IMR-90 (cell line): Measurements from ENCODE around the gene COL1A1. TPM values are rescaled to one million over a fixed set of nuclear protein-coding genes. Genes with fewer than 3 reads are reported as not detected.

Experiments used
- BHLHE40 ChIP-seq: fragments of 150-350 bp; IDR thresholded peaks from 2 replicates; pipeline ENCODE4 v1.6.1; 2016; ENCODE audit warnings: mild to moderate bottlenecking, low read depth, low read length
- MAZ ChIP-seq: IDR thresholded peaks from 2 replicates; pipeline ENCODE4 v1.6.1; 2012; ENCODE audit warnings: low read depth, mild to moderate bottlenecking, low read length, improper control_type of control experiment, moderate library complexity, borderline replicate concordance
- polyA plus RNA-seq, 3 experiments: library from polyadenylated mRNA; depleted of rRNA; stranded (reverse); fragments of >200 nt; gene quantifications; 2 replicates each; pipeline ENCODE4 v1.2.3, GENCODE V29; 2012; ENCODE audit warnings: low replicate concordance in 1 of 3
- total RNA-seq: library from RNA; depleted of rRNA; stranded (reverse); fragments of >200 nt; gene quantifications from 2 replicates; pipeline ENCODE4 v1.2.3, GENCODE V29; 2012
- TF ChIP-seq, protein P1 (sequence below): conservative IDR thresholded peaks from 2 replicates; pipeline ENCODE4 v1.5.1; 2012; ENCODE audit warnings: mild to moderate bottlenecking, low read depth, low read length, improper control_type of control experiment

COL1A1 gene
- total and polyA plus RNA-seq, 2 of the 4 experiments (the other 2 are of a cell fraction): 2,180 to 4,350 TPM

DNA sequence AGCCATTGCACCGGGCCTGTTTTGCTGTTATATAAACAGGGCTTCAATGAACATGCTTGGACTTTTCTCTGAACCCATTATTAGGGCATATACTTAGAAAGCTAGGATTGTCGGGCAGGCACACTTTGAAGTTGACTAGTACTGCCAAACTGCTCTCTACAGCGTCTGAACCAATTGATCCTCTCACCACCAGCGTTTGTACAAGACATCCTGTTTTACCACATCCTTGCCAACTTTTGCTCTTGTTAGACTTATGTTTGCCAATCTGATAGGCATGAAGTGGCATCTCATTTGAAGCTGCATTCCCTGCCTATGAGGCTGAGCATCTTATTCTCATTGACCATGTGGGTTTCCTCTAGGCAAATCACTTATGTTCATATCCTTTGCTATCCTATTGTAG is 43.5 kb downstream of the COL1A1 start (continued):
- TF ChIP-seq, protein P1, sequence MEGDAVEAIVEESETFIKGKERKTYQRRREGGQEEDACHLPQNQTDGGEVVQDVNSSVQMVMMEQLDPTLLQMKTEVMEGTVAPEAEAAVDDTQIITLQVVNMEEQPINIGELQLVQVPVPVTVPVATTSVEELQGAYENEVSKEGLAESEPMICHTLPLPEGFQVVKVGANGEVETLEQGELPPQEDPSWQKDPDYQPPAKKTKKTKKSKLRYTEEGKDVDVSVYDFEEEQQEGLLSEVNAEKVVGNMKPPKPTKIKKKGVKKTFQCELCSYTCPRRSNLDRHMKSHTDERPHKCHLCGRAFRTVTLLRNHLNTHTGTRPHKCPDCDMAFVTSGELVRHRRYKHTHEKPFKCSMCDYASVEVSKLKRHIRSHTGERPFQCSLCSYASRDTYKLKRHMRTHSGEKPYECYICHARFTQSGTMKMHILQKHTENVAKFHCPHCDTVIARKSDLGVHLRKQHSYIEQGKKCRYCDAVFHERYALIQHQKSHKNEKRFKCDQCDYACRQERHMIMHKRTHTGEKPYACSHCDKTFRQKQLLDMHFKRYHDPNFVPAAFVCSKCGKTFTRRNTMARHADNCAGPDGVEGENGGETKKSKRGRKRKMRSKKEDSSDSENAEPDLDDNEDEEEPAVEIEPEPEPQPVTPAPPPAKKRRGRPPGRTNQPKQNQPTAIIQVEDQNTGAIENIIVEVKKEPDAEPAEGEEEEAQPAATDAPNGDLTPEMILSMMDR: no peak
- no peak for TF ChIP-seq BHLHE40
- TF ChIP-seq MAZ: no peak
